Measurements from ENCODE around the gene UPF2. TPM values are rescaled to one million over a fixed set of nuclear protein-coding genes. Genes with fewer than 3 reads are reported as not detected.

Gene UPF2
- total and polyA plus RNA-seq, 2 of the 4 experiments (the other 2 are of a cell fraction): 9.2 to 14.3 TPM

DNA sequence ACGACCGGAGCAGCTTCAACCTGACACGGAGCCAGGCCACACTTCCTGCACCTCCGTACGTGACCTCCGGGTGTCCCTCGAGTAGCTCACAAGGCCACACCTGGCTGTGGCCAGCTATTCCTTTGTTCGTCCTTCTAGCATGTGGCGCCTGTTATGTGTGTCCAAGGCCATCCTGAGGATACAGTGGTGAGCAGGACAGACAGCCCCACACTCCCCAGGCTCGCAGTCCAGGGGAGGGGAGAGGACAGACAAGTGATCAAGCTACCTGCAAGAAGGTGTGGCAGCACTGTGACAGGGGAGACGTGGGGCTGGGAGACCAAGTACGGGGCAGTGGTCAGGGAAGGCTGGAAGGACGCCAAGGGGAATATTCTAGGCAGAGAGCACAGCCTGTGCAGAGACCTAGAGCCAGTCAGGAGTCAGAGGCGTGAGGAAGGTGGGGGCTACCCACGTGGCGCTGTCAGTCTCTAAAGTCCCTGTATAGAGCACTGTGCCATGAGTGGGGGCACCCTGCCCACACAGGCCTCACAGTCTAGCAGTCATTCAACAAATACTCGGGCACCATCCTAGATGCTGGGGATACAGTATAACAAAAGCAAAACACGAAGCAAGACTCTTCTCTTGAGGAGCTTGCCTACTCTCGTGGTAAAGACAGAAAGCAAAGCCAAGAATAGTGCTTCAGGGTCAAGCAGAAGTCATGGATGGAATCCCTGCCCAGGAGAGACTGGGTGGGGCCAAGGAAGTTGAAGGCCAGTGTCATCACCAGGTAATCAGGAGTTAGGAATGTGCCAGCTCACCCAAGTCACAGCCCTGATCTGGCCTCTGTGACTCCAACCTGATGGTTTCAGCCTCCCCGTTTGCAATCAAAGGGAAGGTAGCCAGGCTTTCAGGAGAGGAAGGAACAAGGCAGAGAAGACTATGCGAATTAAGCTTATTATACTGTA is 160.9 kb downstream of the UPF2 start:
- Histone ChIP-seq H3K79me1 (ENCODE audit: low read depth in 1 of 2, low read length in 2 of 2) (no peaks in the 10 kb centered on the region), H3K27ac (ENCODE audit: insufficient read depth, low read length) (no peak overlapping the region), H3K9me3 (ENCODE audit: control insufficient read depth, insufficient read depth, low read length) (no peaks in the 10 kb centered on the region), H2BK15ac (ENCODE audit: low read depth, low read length) (no peak overlapping the region), H2BK20ac (ENCODE audit: low read depth, low read length) (0 out of 2 replicates have a peak overlapping the region, but pooled peaks have one; percentile 25), H3K4ac (ENCODE audit: low read depth, low read length) (peak overlapping the region; percentile 34), H2AFZ (replicated peaks; ENCODE audit: low read length, poor library complexity) (peak overlapping the region; percentile 58), H3K4me2 (ENCODE audit: low read depth, low read length) (no peak overlapping the region; the same call in 1 of the 2 replicates), H4K5ac (ENCODE audit: low read depth, low read length) (no peak overlapping the region), H3K18ac (ENCODE audit: low read depth, low read length) (no peak overlapping the region), H2BK120ac (ENCODE audit: low read depth, low read length) (peak overlapping the region; percentile 21; the same call in 1 of the 2 replicates), H3K23ac (ENCODE audit: low read depth, low read length) (no peak overlapping the region), H2AK9ac (replicated peaks; ENCODE audit: low read depth, low read length, poor library complexity) (peak overlapping the region; percentile 46), H3K9ac (ENCODE audit: low read depth, low read length) (no peak overlapping the region), H3K56ac (ENCODE audit: extremely low read depth, insufficient read depth, low read length) (no peak overlapping the region), H3K14ac (replicated peaks; ENCODE audit: low read depth, low read length) (peak overlapping the region; percentile 3), H3K9me1 (ENCODE audit: insufficient read depth, low read length) (peaks cover 14% of the 10 kb centered on the region), H4K20me1 (ENCODE audit: insufficient read depth, low read length) (no peaks in the 10 kb centered on the region), H4K8ac (ENCODE audit: low read depth in 2 of 2, low read length in 2 of 2) (no peak overlapping the region), H3K27me3 (ENCODE audit: control insufficient read depth, insufficient read depth, low read length) (no peaks in the 10 kb centered on the region), H3K4me1 (ENCODE audit: control insufficient read depth, insufficient read depth, low read length) (peaks cover 6% of the 10 kb centered on the region; the same call in 1 of the 2 replicates), H3K4me3 (ENCODE audit: insufficient read depth, low read depth, low read length) (no peak overlapping the region), H2BK5ac (ENCODE audit: low read depth, low read length, poor library complexity, severe bottlenecking) (no peak overlapping the region), H4K91ac (ENCODE audit: insufficient read depth, low read depth, low read length) (no peak overlapping the region), H2AK5ac (ENCODE audit: low read depth, low read length) (peak overlapping the region; percentile 65; the same call in 1 of the 2 replicates), H3K36me3 (ENCODE audit: control insufficient read depth, insufficient read depth, low read length) (no peaks in the 10 kb centered on the region)
- ChIA-PET CTCF (interaction anchor here (0.5 kb wide), 1 partner anchor 151 kb away, joined by 3 read pairs; no protein-coding TSS in a partner anchor), POLR2A (ENCODE audit: unreplicated experiment) (no interaction called here)
- peak; percentile 13; the same call in 1 of the 2 replicates for ATAC-seq (ENCODE audit: low read depth)
- peak; percentile 23 for DNase-seq
- intact Hi-C loops (cut with micrococcal nuclease): no loop called here
- BruUV-seq (replicated peaks): no TSS peak
- dilution Hi-C loops (cut with HindIII; ENCODE audit: low sequenced_read_pairs, unreplicated experiment): no loop called here
- whole genome bisulfite sequencing, 2 experiments (ENCODE audit: extremely low coverage in 2 of 2, insufficient read length in 1 of 2): 90% methylated on average over 6 of the region's 21 CpGs; no CpG with 5 or more reads in 1 of the 2 experiments
- in situ Hi-C loops (cut with MboI; ENCODE audit: low sequenced_read_pairs): no loop called here
- no peak for TF ChIP-seq FOS (IDR thresholded peaks at IDR 0.05; ENCODE audit: low read depth, low read length)
- TF ChIP-seq RCOR1 (IDR thresholded peaks at IDR 0.05; ENCODE audit: insufficient replicate concordance, low read length): no peak
- TF ChIP-seq MAFK (IDR thresholded peaks at IDR 0.05; ENCODE audit: low read depth, low read length): no peak
- TF ChIP-seq, protein P1, sequence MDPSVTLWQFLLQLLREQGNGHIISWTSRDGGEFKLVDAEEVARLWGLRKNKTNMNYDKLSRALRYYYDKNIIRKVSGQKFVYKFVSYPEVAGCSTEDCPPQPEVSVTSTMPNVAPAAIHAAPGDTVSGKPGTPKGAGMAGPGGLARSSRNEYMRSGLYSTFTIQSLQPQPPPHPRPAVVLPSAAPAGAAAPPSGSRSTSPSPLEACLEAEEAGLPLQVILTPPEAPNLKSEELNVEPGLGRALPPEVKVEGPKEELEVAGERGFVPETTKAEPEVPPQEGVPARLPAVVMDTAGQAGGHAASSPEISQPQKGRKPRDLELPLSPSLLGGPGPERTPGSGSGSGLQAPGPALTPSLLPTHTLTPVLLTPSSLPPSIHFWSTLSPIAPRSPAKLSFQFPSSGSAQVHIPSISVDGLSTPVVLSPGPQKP (IDR thresholded peaks at IDR 0.05; ENCODE audit: borderline replicate concordance, low read depth, low read length): no peak
- no peak for TF ChIP-seq RFX5 (IDR thresholded peaks at IDR 0.05; ENCODE audit: low read depth, low read length)
- no peak for TF ChIP-seq RAD21 (IDR thresholded peaks at IDR 0.05; ENCODE audit: low read length)
- no peak for TF ChIP-seq SMC3 (IDR thresholded peaks at IDR 0.05; ENCODE audit: low read depth, low read length)
- no peak for TF ChIP-seq CTCF (conservative IDR thresholded peaks at IDR 0.05; ENCODE audit: low read depth, low read length)
- TF ChIP-seq NFE2L2 (IDR thresholded peaks at IDR 0.05; ENCODE audit: low read depth, low read length): no peak
- no peak for TF ChIP-seq MXI1 (IDR thresholded peaks at IDR 0.05; ENCODE audit: borderline replicate concordance, low read depth, low read length)
- TF ChIP-seq POLR2A (IDR thresholded peaks at IDR 0.05; ENCODE audit: low read depth, low read length): no peak
- TF ChIP-seq CEBPB (IDR thresholded peaks at IDR 0.05; ENCODE audit: low read depth, low read length): no peak
- TF ChIP-seq MAZ (IDR thresholded peaks at IDR 0.05; ENCODE audit: borderline replicate concordance, low read depth, low read length): no peak
- TF ChIP-seq, protein P2, sequence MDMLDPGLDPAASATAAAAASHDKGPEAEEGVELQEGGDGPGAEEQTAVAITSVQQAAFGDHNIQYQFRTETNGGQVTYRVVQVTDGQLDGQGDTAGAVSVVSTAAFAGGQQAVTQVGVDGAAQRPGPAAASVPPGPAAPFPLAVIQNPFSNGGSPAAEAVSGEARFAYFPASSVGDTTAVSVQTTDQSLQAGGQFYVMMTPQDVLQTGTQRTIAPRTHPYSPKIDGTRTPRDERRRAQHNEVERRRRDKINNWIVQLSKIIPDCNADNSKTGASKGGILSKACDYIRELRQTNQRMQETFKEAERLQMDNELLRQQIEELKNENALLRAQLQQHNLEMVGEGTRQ (IDR thresholded peaks at IDR 0.05; ENCODE audit: low read depth, low read length): no peak
